Right lobe of liver (tissue), 6 donors: Measurements from ENCODE around the gene EPB41L4A. TPM values are rescaled to one million over a fixed set of nuclear protein-coding genes. Genes with fewer than 3 reads are reported as not detected.

Experiments
- ATAC-seq, 4 donors: fragments of 200-7000 bp; cut with Tn5 transposase; one replicate each; pipeline ENCODE4 v1.9.1; 2020; ENCODE audit warnings: mild to moderate bottlenecking in 4 of 4, moderate library complexity in 4 of 4
- DNase-seq, 3 donors: peaks; one replicate each; pipeline ENCODE4 v3.0.0-alpha.2; 2020
- H3K27ac ChIP-seq, 3 donors: fragments of 200-600 bp; one replicate each; pipeline ENCODE4 v1.8.0; 2022
- H3K27me3 ChIP-seq, 2 donors: fragments of 200-600 bp; one replicate each; pipeline ENCODE4 v1.8.0; 2022
- H3K36me3 ChIP-seq, 4 donors: fragments of 200-600 bp; sonication (generic) in 1 of 4; one replicate each; pipeline versions ENCODE4 v1.5.1 to v1.8.0; 2017 to 2022; ENCODE audit warnings: control low read depth in 1 of 4
- H3K4me1 ChIP-seq, 4 donors: fragments of 200-600 bp; sonication (generic) in 1 of 4; one replicate each; pipeline versions ENCODE4 v1.5.1 to v1.8.0; 2017 to 2022; ENCODE audit warnings: control low read depth in 1 of 4
- H3K4me3 ChIP-seq, 3 donors: fragments of 200-600 bp; one replicate each; pipeline ENCODE4 v1.8.0; 2022
- H3K9me3 ChIP-seq, 4 donors: fragments of 200-600 bp; sonication (generic) in 1 of 4; one replicate each; pipeline versions ENCODE4 v1.5.1 to v1.8.0; 2017 to 2022; ENCODE audit warnings: control low read depth in 1 of 4
- CTCF ChIP-seq, 4 donors: fragments of 200-600 bp in 3 of 4; fragments of 450-650 bp in 1 of 4; IDR thresholded peaks; one replicate each; pipeline versions ENCODE4 v1.5.1 to v1.8.0; 2016 to 2022; ENCODE audit warnings: antibody characterized with exemption in 4 of 4, mild to moderate bottlenecking in 2 of 4
- POLR2A ChIP-seq: fragments of 450-650 bp; IDR thresholded peaks from one replicate; pipeline ENCODE4 v1.6.1; 2017; ENCODE audit warnings: antibody characterized with exemption, mild to moderate bottlenecking
- WGBS: methylation state at CpG from one replicate; pipeline ENCODE4 v1.1.6; 2018; ENCODE audit warnings: low coverage, low lambda C conversion rate; ENCODE audit not compliant: insufficient coverage; ENCODE audit errors: missing lambda C conversion rate; 5-methylcytosine and 5-hydroxymethylcytosine counted together
- intact Hi-C, 2 donors: fragments of 100-400 bp; cut with DNase I; formaldehyde crosslinking; loops; one replicate each; pipeline versions ENCODE4 v1.11.2 to v1.14.1; 2022
- total RNA-seq, 6 experiments: library from RNA; depleted of rRNA in 2 of 6; stranded (reverse); fragments of >200 nt in 2 of 6; fragmentation: NEBNext Ultra II Directional in 3 of 6; extraction: Animal tissue kit (Norgen Biotek cat#: 25700) in 3 of 6; gene quantifications; one replicate each; pipeline versions ENCODE4 v1.1.0 to v1.2.4, GENCODE V29; 2016 to 2023
- donor health status: DM: no; HTN: yes; CAD: no.
- donor health status: DM: no; HTN: no; CAD: no.
- donor health status: DM: no; HTN: no; CAD: no.
- donor health status: DM: no; HTN: yes; CAD: no.
- donor health status: DM: no; HTN: yes; CAD: no.

Gene EPB41L4A
- total RNA-seq, 6 experiments from 2014 or later = 2.5 to 12.0 (median 4.2) TPM

GRCh38 chr5:112257005-112257404 is 162.1 kb downstream of the EPB41L4A start:
- no peak overlapping the region for H3K27ac ChIP-seq
- H3K4me1 ChIP-seq = no peaks in the 10 kb centered on the region
- intact Hi-C loops = no loop called here
- DNase-seq (no peak), ATAC-seq (no peak)
- H3K9me3 ChIP-seq = no peaks in the 10 kb centered on the region
- no peaks in the 10 kb centered on the region for H3K36me3 ChIP-seq
- TF ChIP-seq POLR2A (no peak), CTCF (IDR thresholded peaks at IDR 0.05) (no peak)
- no peak overlapping the region for H3K4me3 ChIP-seq
- H3K27me3 ChIP-seq = no peaks in the 10 kb centered on the region

GRCh38 chr5:112254303-112254702 is 164.8 kb downstream of the EPB41L4A start:
- intact Hi-C loops = no loop called here
- no peak for TF ChIP-seq POLR2A
- TF ChIP-seq CTCF (IDR thresholded peaks at IDR 0.05) = no peak
- no peaks in the 10 kb centered on the region for H3K9me3 ChIP-seq
- H3K4me3 ChIP-seq = no peak overlapping the region
- ATAC-seq (peak in 1 of 4 donors; percentile 21), DNase-seq (no peak)
- H3K27me3 ChIP-seq = no peaks in the 10 kb centered on the region
- H3K36me3 ChIP-seq = no peaks in the 10 kb centered on the region
- no peaks in the 10 kb centered on the region for H3K4me1 ChIP-seq
- H3K27ac ChIP-seq = no peak overlapping the region
- 69% methylated on average over 4 of the region's 5 CpGs for WGBS

- ATAC-seq = peak; percentile 64 to 92 (median 80)
- H3K27ac ChIP-seq = peak overlapping the region in 1 of 3 donors; percentile 17
- no peak for DNase-seq
- H3K4me3 ChIP-seq = no peak overlapping the region
- no peaks in the 10 kb centered on the region for H3K9me3 ChIP-seq
- intact Hi-C loops = no loop called here
- no peak for TF ChIP-seq CTCF (IDR thresholded peaks at IDR 0.05)
- TF ChIP-seq POLR2A = no peak
- no peaks in the 10 kb centered on the region for H3K27me3 ChIP-seq
- H3K4me1 ChIP-seq = no peaks in the 10 kb centered on the region
- no peaks in the 10 kb centered on the region for H3K36me3 ChIP-seq
- WGBS = 64% methylated on average over 8 of the region's 9 CpGs
Observed at GRCh38 chr5:112253478-112254250, 165.4 kb downstream of the EPB41L4A start.

- Histone ChIP-seq H3K36me3 (no peaks in the 10 kb centered on the region), H3K27me3 (no peaks in the 10 kb centered on the region), H3K4me1 (no peaks in the 10 kb centered on the region), H3K9me3 (no peaks in the 10 kb centered on the region), H3K27ac (no peak overlapping the region), H3K4me3 (no peak overlapping the region)
- no peak for ATAC-seq
- WGBS = 42% methylated on average over 1 of the region's 2 CpGs
- TF ChIP-seq CTCF (IDR thresholded peaks at IDR 0.05) (no peak), POLR2A (no peak)
- DNase-seq = no peak
- intact Hi-C loops = no loop called here
Observed at GRCh38 chr5:112250551-112250950, 168.5 kb downstream of the EPB41L4A start.
